ENCODE data around the gene TMEM79. TPM values are rescaled to one million over a fixed set of nuclear protein-coding genes. Genes with fewer than 3 reads are reported as not detected.
A peak's percentile ranks its signal among the peaks of the same experiment; 100 is the strongest.

The TMEM79 gene
- total and polyA plus RNA-seq, 10 donors = 2.6 to 6.8 (median 4.5) TPM

GRCh38 chr1:156281281-156281680, 2.8 kb upstream of the TMEM79 start:
- Histone ChIP-seq H3K36me3 (peaks cover 0 to 53% (median 37%) of the 10 kb centered on the region in 6 donors), H3K27ac (peak overlapping the region in 6 of 8 donors; percentile 9 to 97 (median 94)), H3K9me3 (no peaks in the 10 kb centered on the region), H3K4me3 (peak overlapping the region; percentile 62 to 87 (median 72)), H3K4me1 (peaks cover 14 to 78% (median 44%) of the 10 kb centered on the region in 6 donors), H3K27me3 (replicated peaks in 1 of 7) (no peaks in the 10 kb centered on the region)
- TF ChIP-seq POLR2AphosphoS5 (IDR thresholded peaks at IDR 0.05) (no peak), CTCF (IDR thresholded peaks at IDR 0.05 in 8 of 11, conservative IDR thresholded peaks at IDR 0.05 in 3 of 11) (no peak), POLR2A (IDR thresholded peaks at IDR 0.05) (no peak)
- 19 to 35% (median 26%) methylated on average over 8 of the region's 8 CpGs for WGBS, 5 donors
- DNase-seq = no peak
- intact Hi-C loops (cut with DNase I; ENCODE audit: low total_unique reads) = no loop called here

- no peak for DNase-seq
- peak overlapping the region; percentile 90 to 97 (median 94) for H3K27ac ChIP-seq
- H3K4me1 ChIP-seq = peaks cover 14 to 72% (median 43%) of the 10 kb centered on the region in 6 donors
- TF ChIP-seq POLR2AphosphoS5 (IDR thresholded peaks at IDR 0.05) (no peak), CTCF (IDR thresholded peaks at IDR 0.05 in 8 of 11, conservative IDR thresholded peaks at IDR 0.05 in 3 of 11) (no peak), POLR2A (IDR thresholded peaks at IDR 0.05) (no peak)
- H3K36me3 ChIP-seq = peaks cover 0 to 53% (median 36%) of the 10 kb centered on the region in 6 donors
- H3K4me3 ChIP-seq = peak overlapping the region; percentile 62 to 87 (median 72)
- 5 to 11% (median 8%) methylated on average over 22 of the region's 22 CpGs for WGBS, 5 donors
- intact Hi-C loops (cut with DNase I; ENCODE audit: low total_unique reads) = no loop called here
- H3K9me3 ChIP-seq = no peaks in the 10 kb centered on the region
- H3K27me3 ChIP-seq (replicated peaks in 1 of 7) = no peaks in the 10 kb centered on the region
These were observed 2.2 kb upstream of the TMEM79 start for GRCh38 chr1:156281693-156282478.

- intact Hi-C loops (cut with DNase I; ENCODE audit: low total_unique reads) = no loop called here
- H3K27ac ChIP-seq = peak within 1 kb of the TSS; percentile 90 to 97 (median 94)
These were observed 1.5 kb upstream of the TMEM79 start, which contains the start of gene SMG5 for GRCh38 chr1:156282479-156283222. TSS of gene SMG5 (minus strand) at chr1:156282825. CDS start at chr1:156282680, 145 bp downstream.

More at GRCh38 chr1:156282479-156283222, 1.5 kb upstream of the TMEM79 start, which contains the start of gene SMG5:
- no peaks in the 10 kb centered on the region for H3K9me3 ChIP-seq
- peaks cover 14 to 68% (median 41%) of the 10 kb centered on the region in 6 donors for H3K4me1 ChIP-seq
- DNase-seq = peak; percentile 98
- WGBS, 5 donors = 0 to 1% (median 1%) methylated on average over 23 to 50 of the region's 50 CpGs
- peaks cover 0 to 52% (median 29%) of the 10 kb centered on the region in 6 donors for H3K36me3 ChIP-seq
- TF ChIP-seq POLR2A (IDR thresholded peaks at IDR 0.05) = peak in 2 of 3 donors; percentile 81 to 83
- TF ChIP-seq CTCF (IDR thresholded peaks at IDR 0.05 in 8 of 11, conservative IDR thresholded peaks at IDR 0.05 in 3 of 11) = peak in 4 of 11 experiments; percentile 46 to 65 (median 51)
- peak; percentile 96 to 98 (median 97) for TF ChIP-seq POLR2AphosphoS5 (IDR thresholded peaks at IDR 0.05)
- peak within 1 kb of the TSS; percentile 62 to 87 (median 72) for H3K4me3 ChIP-seq
- H3K27me3 ChIP-seq (replicated peaks in 1 of 7) = no peaks in the 10 kb centered on the region
